ENCODE results near the gene BIRC3.

- TF ChIP-seq, protein P1, sequence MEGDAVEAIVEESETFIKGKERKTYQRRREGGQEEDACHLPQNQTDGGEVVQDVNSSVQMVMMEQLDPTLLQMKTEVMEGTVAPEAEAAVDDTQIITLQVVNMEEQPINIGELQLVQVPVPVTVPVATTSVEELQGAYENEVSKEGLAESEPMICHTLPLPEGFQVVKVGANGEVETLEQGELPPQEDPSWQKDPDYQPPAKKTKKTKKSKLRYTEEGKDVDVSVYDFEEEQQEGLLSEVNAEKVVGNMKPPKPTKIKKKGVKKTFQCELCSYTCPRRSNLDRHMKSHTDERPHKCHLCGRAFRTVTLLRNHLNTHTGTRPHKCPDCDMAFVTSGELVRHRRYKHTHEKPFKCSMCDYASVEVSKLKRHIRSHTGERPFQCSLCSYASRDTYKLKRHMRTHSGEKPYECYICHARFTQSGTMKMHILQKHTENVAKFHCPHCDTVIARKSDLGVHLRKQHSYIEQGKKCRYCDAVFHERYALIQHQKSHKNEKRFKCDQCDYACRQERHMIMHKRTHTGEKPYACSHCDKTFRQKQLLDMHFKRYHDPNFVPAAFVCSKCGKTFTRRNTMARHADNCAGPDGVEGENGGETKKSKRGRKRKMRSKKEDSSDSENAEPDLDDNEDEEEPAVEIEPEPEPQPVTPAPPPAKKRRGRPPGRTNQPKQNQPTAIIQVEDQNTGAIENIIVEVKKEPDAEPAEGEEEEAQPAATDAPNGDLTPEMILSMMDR (IDR thresholded peaks at IDR 0.05), result no peak
- TF ChIP-seq EZH2 (IDR thresholded peaks at IDR 0.05; ENCODE audit: borderline replicate concordance, insufficient read depth, low read depth, low read length, poor library complexity, severe bottlenecking), result no peak
Measured at GRCh38 chr11:102328748-102329147, 11.5 kb downstream of the BIRC3 start.

All from B cell (primary cell).